Activated T-helper 1 cell treated with anti-CD3 and anti-CD28 coated beads, Interleukin-2, amount 50 U/mL, for 16 hours (primary cell): ENCODE measurements around the gene TFF3.

Source experiments
- DNase-seq, 2 donors: peaks; one replicate each; pipeline ENCODE4 v3.0.0-alpha.2; 2020; ENCODE audit warnings: low read depth in 1 of 2, low spot score in 1 of 2

The TFF3 gene

GRCh38 chr21:42266971-42267556 lies 48.1 kb downstream of the TFF3 start:
- DNase-seq = no peak

- no peak for DNase-seq
Measured at GRCh38 chr21:42265231-42265812, 49.9 kb downstream of the TFF3 start.

GRCh38 chr21:42264245-42265195 lies 50.7 kb downstream of the TFF3 start:
- no peak for DNase-seq

- DNase-seq = no peak
Measured at GRCh38 chr21:42263591-42264131, 51.5 kb downstream of the TFF3 start.

- DNase-seq = no peak
Measured at GRCh38 chr21:42262831-42263231, 52.4 kb downstream of the TFF3 start.

- no peak for DNase-seq
Measured at GRCh38 chr21:42261829-42262200, 53.4 kb downstream of the TFF3 start.
